GM12878 (cell line): Measurements from ENCODE around the gene TACR2. TPM values are rescaled to one million over a fixed set of nuclear protein-coding genes. Genes with fewer than 3 reads are reported as not detected.

Experiments used
- ATAC-seq: fragments of 200-7000 bp; cut with Tn5 transposase; 3 replicates; pipeline ENCODE4 v1.9.1; 2020; ENCODE audit warnings: mild to moderate bottlenecking, moderate library complexity
- BruUV-seq: library from RNA; stranded (reverse); fragments of 400-500 nt; replicated peaks from 2 replicates; lab custom pipeline; 2021; lab: Mats Ljungman, UMichigan
- CTCF ChIA-PET: fragments of 300-600 bp; sonication (Branson Sonifier 250); formaldehyde crosslinking; extraction: SDS; loops from one replicate; lab custom pipeline; 2021; ENCODE audit warnings: inconsistent platforms; lab: Yijun Ruan, JAX
- POLR2A ChIA-PET: fragments of 350-600 bp; formaldehyde crosslinking; extraction: SDS; loops from one replicate; lab custom pipeline; 2021; ENCODE audit warnings: inconsistent platforms; lab: Charles Lee
- RAD21 ChIA-PET: fragments of 300-600 bp; sonication (Branson Sonifier 250); formaldehyde crosslinking; loops from one replicate; lab custom pipeline; 2023; ENCODE audit warnings: antibody characterized with exemption; ENCODE audit not compliant: unreplicated experiment; lab: Charles Lee
- SMC1A ChIA-PET: fragments of 300-600 bp; sonication (Branson Sonifier 250); formaldehyde crosslinking; loops from one replicate; lab custom pipeline; 2023; ENCODE audit not compliant: unreplicated experiment, uncharacterized antibody; lab: Charles Lee
- DNase-seq: peaks from one replicate; pipeline ENCODE4 v3.0.0-alpha.2; 2011; ENCODE audit warnings: low read depth, low spot score
- FAIRE-seq: peaks from 3 replicates; lab custom pipeline; 2011; peaks lifted over from hg19 to GRCh38; lab: Jason Lieb, UNC
- H2AFZ ChIP-seq: 2 replicates; pipeline ENCODE4 v1.6.0; 2011; ENCODE audit warnings: low read depth, low read length, control low read depth; ENCODE audit not compliant: control insufficient read depth
- H3K27ac ChIP-seq: 2 replicates; pipeline ENCODE4 v1.5.1; 2011; ENCODE audit warnings: control low read depth; ENCODE audit not compliant: control insufficient read depth, insufficient read depth
- H3K27me3 ChIP-seq, 2 experiments: replicated peaks in 1 of 2; 2 replicates each; pipeline versions ENCODE4 v1.6.0 to v1.6.1; 2011; ENCODE audit warnings: low read length in 1 of 2; ENCODE audit not compliant: control insufficient read depth in 2 of 2, insufficient read depth in 2 of 2
- H3K36me3 ChIP-seq, 2 experiments: 2 replicates each; pipeline ENCODE4 v1.5.1; 2011; ENCODE audit warnings: low read length in 1 of 2; ENCODE audit not compliant: control insufficient read depth in 2 of 2, insufficient read depth in 2 of 2
- H3K4me1 ChIP-seq: 2 replicates; pipeline ENCODE4 v1.6.1; 2011; ENCODE audit warnings: mild to moderate bottlenecking, low read length, moderate library complexity, mixed read lengths; ENCODE audit not compliant: control insufficient read depth, insufficient read depth
- H3K4me2 ChIP-seq: 2 replicates; pipeline ENCODE4 v1.6.0; 2011; ENCODE audit warnings: control low read depth; ENCODE audit not compliant: control insufficient read depth, insufficient read depth
- H3K4me3 ChIP-seq: fragments of 200-600 bp; sonication (generic); 2 replicates; pipeline ENCODE4 v1.5.1; 2016
- H3K79me2 ChIP-seq: 2 replicates; pipeline ENCODE4 v1.6.0; 2011; ENCODE audit warnings: low read length; ENCODE audit not compliant: control insufficient read depth, insufficient read depth
- H3K9ac ChIP-seq: 2 replicates; pipeline ENCODE4 v1.8.0; 2011; ENCODE audit warnings: low read length, control low read depth, mixed read lengths; ENCODE audit not compliant: control insufficient read depth, insufficient read depth
- H3K9me3 ChIP-seq: replicated peaks from 3 replicates; pipeline ENCODE4 v1.5.1; 2011; ENCODE audit warnings: mild to moderate bottlenecking, low read length; ENCODE audit not compliant: control insufficient read depth, insufficient read depth
- H4K20me1 ChIP-seq: 2 replicates; pipeline ENCODE4 v1.6.0; 2011; ENCODE audit not compliant: control insufficient read depth, insufficient read depth
- ASH2L ChIP-seq: fragments of 300-600, 200-600 bp; sonication (generic); IDR thresholded peaks from 2 replicates; pipeline ENCODE4 v1.6.1; 2017; ENCODE audit warnings: low read depth, mild to moderate bottlenecking, borderline replicate concordance
- ATF7 ChIP-seq: fragments of 450-650 bp; IDR thresholded peaks from 2 replicates; pipeline ENCODE4 v1.6.1; 2016; ENCODE audit warnings: low read depth, mild to moderate bottlenecking
- DPF2 ChIP-seq: fragments of 450-650 bp; IDR thresholded peaks from 2 replicates; pipeline ENCODE4 v1.6.1; 2017; ENCODE audit warnings: mild to moderate bottlenecking
- IRF5 ChIP-seq: fragments of 450-650 bp; IDR thresholded peaks from 2 replicates; pipeline ENCODE4 v1.6.1; 2017; ENCODE audit warnings: borderline replicate concordance
- JUND ChIP-seq: IDR thresholded peaks from 2 replicates; pipeline ENCODE4 v1.6.1; 2012; ENCODE audit warnings: low read depth, mild to moderate bottlenecking, low read length, improper control_type of control experiment, moderate library complexity
- MYB ChIP-seq: fragments of 150-350 bp; IDR thresholded peaks from 2 replicates; pipeline ENCODE4 v1.6.1; 2014; ENCODE audit warnings: mild to moderate bottlenecking, low read depth, low read length, borderline replicate concordance
- PAX8 ChIP-seq: fragments of 450-650 bp; IDR thresholded peaks from 2 replicates; pipeline ENCODE4 v1.6.1; 2017; ENCODE audit warnings: mild to moderate bottlenecking, moderate library complexity
- PBX3 ChIP-seq: IDR thresholded peaks from 2 replicates; pipeline ENCODE4 v1.6.1; 2011; ENCODE audit warnings: mild to moderate bottlenecking, low read depth, low read length, moderate library complexity; ENCODE audit not compliant: insufficient replicate concordance
- RELA ChIP-seq: fragments of 450-650 bp; IDR thresholded peaks from 2 replicates; pipeline ENCODE4 v1.8.0; 2014; ENCODE audit warnings: borderline replicate concordance; ENCODE audit not compliant: partially characterized antibody
- RELB ChIP-seq: fragments of 450-650 bp; IDR thresholded peaks from 2 replicates; pipeline ENCODE4 v1.6.1; 2017; ENCODE audit warnings: low read depth, mild to moderate bottlenecking, moderate library complexity
- SMARCA5 ChIP-seq: fragments of 450-650 bp; IDR thresholded peaks from 2 replicates; pipeline ENCODE4 v1.6.1; 2017; ENCODE audit warnings: mild to moderate bottlenecking
- STAT1 ChIP-seq: fragments of 450-650 bp; conservative IDR thresholded peaks from 2 replicates; pipeline ENCODE4 v1.6.1; 2014; ENCODE audit warnings: antibody characterized with exemption, mild to moderate bottlenecking
- WRNIP1 ChIP-seq: IDR thresholded peaks from 2 replicates; pipeline ENCODE4 v1.6.1; 2011; ENCODE audit warnings: low read depth, low read length, improper control_type of control experiment, borderline replicate concordance
- ZNF274 ChIP-seq: IDR thresholded peaks from one replicate; pipeline ENCODE4 v1.8.0; 2011; ENCODE audit not compliant: insufficient read length, insufficient read depth
- ZNF592 ChIP-seq: fragments of 450-650 bp; IDR thresholded peaks from 2 replicates; pipeline ENCODE4 v1.6.1; 2017; ENCODE audit warnings: mild to moderate bottlenecking, moderate library complexity
- WGBS: methylation state at CpG from one replicate; pipeline ENCODE4 v1.1.6; 2016; ENCODE audit warnings: low lambda C conversion rate; ENCODE audit not compliant: insufficient replicate concordance, insufficient coverage; ENCODE audit errors: missing lambda C conversion rate; 5-methylcytosine and 5-hydroxymethylcytosine counted together
- in situ Hi-C: fragments of 300-500 bp; cut with MboI; formaldehyde crosslinking; loops from 9 replicates; pipeline ENCODE4 v1.14.3; 2018; ENCODE audit warnings: mixed read lengths
- intact Hi-C: fragments of 100-400 bp; cut with micrococcal nuclease; formaldehyde crosslinking; loops from one replicate; pipeline ENCODE4 v1.14.2; 2022; ENCODE audit not compliant: unreplicated experiment
- polyA plus RNA-seq, 11 experiments: library from polyadenylated mRNA; depleted of rRNA in 4 of 11; unstranded in 6 of 11; stranded (reverse) in 5 of 11; fragments of >200 nt; fragmentation: Nextera tagmentation in 4 of 11; fragmentation: Illumina TruSeq in 1 of 11; extraction: Ambion mirVana in 4 of 11; extraction: Trizol in 1 of 11; gene quantifications; 1 replicate in 1 of 11; 2 replicates in 10 of 11; pipeline versions ENCODE4 v1.2.1 to v1.2.3, GENCODE V29; 2011 to 2016; ENCODE audit warnings: inconsistent platforms in 2 of 11, missing spikeins in 2 of 11, low read depth in 1 of 11
- total RNA-seq, 4 experiments: library from RNA; depleted of rRNA in 3 of 4; stranded (reverse); fragments of >200 nt in 3 of 4; fragmentation: Illumina TruSeq in 1 of 4; extraction: Trizol in 1 of 4; gene quantifications; 2 replicates each; pipeline versions ENCODE4 v1.2.1 to v1.2.3, GENCODE V29; 2013 to 2021

TACR2 gene
- total and polyA plus RNA-seq, 10 of the 15 experiments (the other 5 are each of a cell fraction or from before 2014, with no cell fraction given), result 0.11 TPM; not detected in 9

- H3K9me3 ChIP-seq, result no peaks in the 10 kb centered on the region
- H3K27me3 ChIP-seq, result no peaks in the 10 kb centered on the region
- no peak overlapping the region for H3K9ac ChIP-seq
- RAD21 ChIA-PET, result interaction anchor here (0.7 to 2.7 kb wide), 2 partner anchors 13 to 50 kb away, joined by 3 to 16 read pairs; partner anchors contain the start of gene TSPAN15
- POLR2A ChIA-PET, result interaction anchor here (1.0 to 1.7 kb wide), 2 partner anchors 9 to 43 kb away, joined by 4 to 8 read pairs; no protein-coding TSS in a partner anchor
- ATAC-seq, result peak; percentile 86
- no TSS peak for BruUV-seq
- WGBS, result 16% methylated on average over 2 of the region's 2 CpGs
- no peaks in the 10 kb centered on the region; a peak in 1 of 4 replicates for H3K36me3 ChIP-seq
- SMC1A ChIA-PET, result interaction anchor here (0.9 to 2.6 kb wide), 5 partner anchors 9 to 39 kb away, joined by 4 to 14 read pairs (median 6); partner anchors contain the start of gene TSPAN15
- no peak for DNase-seq
- H3K79me2 ChIP-seq, result no peaks in the 10 kb centered on the region
- no peak overlapping the region; the same call in 1 of the 2 replicates for H3K4me2 ChIP-seq
- no peak overlapping the region for H3K4me3 ChIP-seq
- H3K27ac ChIP-seq, result peak overlapping the region; percentile 17
- in situ Hi-C loops, result no loop called here
- CTCF ChIA-PET, result interaction anchor here (0.5 to 2.9 kb wide), 6 partner anchors 13 to 142 kb away, joined by 3 to 16 read pairs (median 3); partner anchors contain the start of gene TSPAN15
- peaks cover 35% of the 10 kb centered on the region for H3K4me1 ChIP-seq
- intact Hi-C loops, result no loop called here
- H2AFZ ChIP-seq, result peak overlapping the region; percentile 51
- no peak for FAIRE-seq
- no peaks in the 10 kb centered on the region for H4K20me1 ChIP-seq
- TF ChIP-seq ATF7 (no peak), ZNF592 (no peak), WRNIP1 (no peak), JUND (no peak), PAX8 (no peak), RELB (0 out of 2 replicates have a peak, but pooled peaks have one; percentile 26), ZNF274 (no peak), MYB (no peak), STAT1 (no peak), ASH2L (no peak), DPF2 (no peak), PBX3 (no peak), RELA (peak; percentile 37), IRF5 (no peak), SMARCA5 (0 out of 2 replicates have a peak, but pooled peaks have one; percentile 7)
These were observed 48.2 kb upstream of the TACR2 start for GRCh38 chr10:69464801-69465401.
